NCI-H146 (cell line): ENCODE measurements around the gene SRPRA.
"Not testable (repeated sequence)": the region's sequence is repeated elsewhere in the genome, so short reads cannot be mapped to it uniquely, and the experiment has no call there.

Experiments used
- DNase-seq: peaks from one replicate; lab custom pipeline; 2025; lab: John Stamatoyannopoulos, UW

SRPRA gene

DNA sequence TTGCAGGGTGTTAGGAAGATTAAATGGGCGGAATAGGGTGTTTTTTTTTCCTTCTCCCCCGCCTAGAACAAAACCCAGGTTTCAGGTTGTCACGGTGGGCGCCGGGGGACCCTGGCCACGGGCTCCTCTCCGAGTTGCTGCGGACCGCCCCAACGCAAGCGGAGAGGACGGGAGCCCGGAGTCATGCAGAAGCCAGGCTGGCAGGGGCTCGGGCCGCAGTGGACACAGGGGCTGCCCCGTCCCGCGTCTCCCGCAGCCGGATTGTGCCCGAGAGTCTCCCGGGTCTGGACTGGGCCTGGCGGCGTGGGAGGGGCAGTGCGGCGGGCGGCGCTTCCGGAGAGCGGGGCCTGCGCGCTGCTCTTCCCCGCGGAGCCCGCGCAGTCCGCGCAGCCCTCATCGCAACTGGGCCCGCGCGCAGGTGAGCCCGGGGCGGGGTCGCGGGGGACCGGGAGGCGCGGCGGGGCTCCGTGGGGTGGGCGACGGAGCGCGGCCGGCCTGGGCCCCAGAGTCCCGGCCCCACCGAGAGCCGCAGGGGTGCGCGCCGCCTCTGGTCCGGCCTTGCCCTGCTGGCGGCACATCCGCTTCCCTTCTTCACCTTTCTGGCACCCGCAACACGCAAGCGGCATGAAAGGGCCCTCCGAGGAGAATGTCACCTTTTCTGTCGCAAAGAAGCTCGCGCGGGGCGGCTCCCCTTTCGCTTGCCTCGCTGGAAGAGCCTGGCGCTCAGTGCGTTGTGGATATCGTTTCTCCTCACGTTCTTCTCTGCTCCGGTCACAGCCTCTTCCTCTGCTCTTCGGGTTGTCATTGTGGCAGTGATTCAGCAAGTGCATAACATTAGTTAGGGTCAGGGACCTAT lies 14.3 kb upstream of the SRPRA start, which contains the start of gene TIRAP:
TIRAP (plus strand) TSS at position 358 of the 856 bp plus-strand sequence. CDS start 7,802 bp downstream, outside the sequence.
- peak; percentile 67 for DNase-seq

DNA sequence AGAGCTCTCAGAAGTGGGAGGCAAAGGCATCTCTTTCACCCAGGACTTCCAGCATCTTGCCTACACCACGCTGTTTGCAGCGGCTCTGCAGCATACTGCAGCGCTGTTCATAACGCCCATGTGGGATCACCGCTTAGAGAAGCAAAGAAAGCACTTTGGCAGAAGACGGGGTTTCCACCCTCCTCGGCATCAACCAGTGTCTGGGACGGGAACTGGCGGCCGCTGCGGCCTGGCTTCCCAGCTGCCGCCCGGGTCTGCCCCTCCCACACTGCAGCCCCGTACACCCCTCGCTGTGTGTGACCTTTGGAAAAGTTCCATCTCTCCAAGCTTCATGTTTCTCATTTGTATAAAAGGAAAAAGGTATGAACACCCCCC lies 13.7 kb upstream of the SRPRA start:
- peak; percentile 49 for DNase-seq

DNA sequence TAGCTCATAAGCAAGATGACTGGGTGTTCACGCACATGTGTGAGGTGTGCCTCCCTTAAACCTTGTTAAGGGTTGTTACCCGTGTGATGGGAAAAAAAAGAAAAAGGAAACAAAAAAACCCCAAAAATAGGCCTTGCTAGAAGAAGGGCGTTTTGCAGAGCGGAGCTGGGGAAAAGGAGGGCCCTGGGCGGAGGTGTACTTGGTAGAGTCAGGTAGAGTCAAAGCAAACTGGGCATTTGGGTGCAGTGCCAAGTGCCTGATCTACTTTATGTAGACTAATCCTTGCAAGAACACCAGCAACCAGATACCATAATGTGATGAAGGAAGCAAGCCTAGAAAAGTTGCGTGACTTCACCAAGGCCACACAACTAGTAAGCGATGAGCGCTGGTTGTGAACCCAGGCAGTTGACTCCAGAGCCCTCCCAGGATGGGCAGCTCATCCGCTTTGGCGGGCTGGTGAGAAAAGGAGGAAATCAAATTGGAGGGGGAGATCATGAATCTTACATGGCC lies 13.0 kb upstream of the SRPRA start:
- no peak for DNase-seq

DNA sequence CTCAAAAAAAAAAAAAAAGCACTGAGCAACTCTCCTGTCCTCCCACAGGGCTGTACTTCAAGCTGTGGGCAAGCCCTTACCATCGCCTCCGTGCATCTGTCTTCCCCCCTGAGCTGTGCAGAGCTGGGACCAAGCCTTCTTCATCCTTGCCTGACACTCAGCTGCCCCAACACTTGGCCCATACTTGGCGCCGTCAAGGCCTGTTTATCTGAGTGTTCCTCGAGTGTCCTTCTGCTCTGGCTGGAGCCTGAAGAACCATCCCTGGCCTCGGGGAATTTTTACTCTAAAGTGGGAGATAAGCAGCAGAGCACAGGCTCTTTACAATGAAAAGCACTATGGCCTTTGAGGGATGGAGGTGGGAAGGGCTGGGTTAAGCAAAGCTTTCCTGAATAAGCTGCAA lies 12.6 kb upstream of the SRPRA start:
- no peak for DNase-seq

- DNase-seq: no peak
Observed at GRCh38 chr11:126280595-126280994, 11.9 kb upstream of the SRPRA start.

DNA sequence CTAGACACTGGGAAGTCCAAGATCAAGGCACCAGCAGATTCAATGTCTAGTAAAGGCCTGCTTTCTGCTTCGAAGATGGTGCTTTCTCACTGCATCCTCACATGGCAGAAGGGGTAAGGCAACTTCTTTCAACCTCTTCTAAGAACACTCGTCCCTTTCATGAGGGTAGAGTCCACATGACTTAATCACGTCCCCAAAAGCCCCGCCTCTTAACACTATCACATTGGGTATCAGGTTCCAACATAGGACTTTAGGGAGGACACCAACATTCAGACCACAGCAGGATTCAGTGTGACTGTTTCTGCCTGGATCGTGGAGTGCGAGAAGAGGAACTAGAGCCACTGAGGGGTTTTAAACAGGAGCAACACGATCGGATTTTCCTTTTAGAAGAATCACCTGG lies 10.5 kb upstream of the SRPRA start:
- DNase-seq: no peak

- peak; percentile 41 for DNase-seq
Observed at GRCh38 chr11:126277780-126278179, 9.1 kb upstream of the SRPRA start.

DNA sequence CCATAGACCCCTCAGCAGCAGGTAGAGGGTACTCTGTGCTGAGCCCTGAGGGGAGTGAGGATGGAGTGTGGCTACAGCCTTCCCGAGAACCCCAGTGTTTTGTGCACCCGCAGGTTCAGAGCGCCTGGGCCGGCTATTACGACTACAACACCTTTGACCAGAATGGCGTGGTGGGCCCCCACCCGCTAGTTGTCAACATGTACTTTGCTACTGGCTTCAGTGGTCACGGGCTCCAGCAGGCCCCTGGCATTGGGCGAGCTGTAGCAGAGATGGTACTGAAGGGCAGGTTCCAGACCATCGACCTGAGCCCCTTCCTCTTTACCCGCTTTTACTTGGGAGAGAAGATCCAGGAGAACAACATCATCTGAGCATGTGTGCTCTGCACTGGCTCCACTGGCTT lies 8.6 kb upstream of the SRPRA start:
- no peak for DNase-seq

DNA sequence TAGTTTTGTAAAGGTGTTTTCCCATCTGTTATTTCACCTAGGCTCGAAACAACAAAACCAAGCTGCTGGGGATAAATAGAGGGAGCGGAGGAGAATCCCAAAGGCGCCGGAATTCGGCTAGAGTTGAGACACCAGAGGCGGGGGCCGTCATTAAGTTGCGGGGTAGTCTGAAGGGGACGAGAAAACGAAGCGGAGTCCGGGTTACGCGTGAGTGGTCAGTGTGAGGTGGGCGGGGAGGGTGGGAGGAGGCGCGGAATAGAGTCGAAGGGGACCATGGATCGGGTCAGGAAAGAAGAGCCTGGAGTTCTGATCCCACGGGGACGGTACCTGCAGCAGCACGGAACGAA lies 361 bp downstream of the SRPRA start:
- peak; percentile 64 for DNase-seq

GRCh38 chr11:126267650-126268049 lies 1.0 kb downstream of the SRPRA start:
- DNase-seq: no peak

- no peak for DNase-seq
Observed at GRCh38 chr11:126265811-126266210, 2.9 kb downstream of the SRPRA start.

- no peak for DNase-seq
Observed at GRCh38 chr11:126263489-126263888, 5.2 kb downstream of the SRPRA start.

- no peak for DNase-seq
Observed at GRCh38 chr11:126262216-126262615, 6.5 kb downstream of the SRPRA start.

- DNase-seq: no peak
Observed at GRCh38 chr11:126257764-126258163, 10.9 kb downstream of the SRPRA start.

GRCh38 chr11:126257144-126257543 lies 11.6 kb downstream of the SRPRA start:
- no peak for DNase-seq

GRCh38 chr11:126256216-126256615 lies 12.5 kb downstream of the SRPRA start:
- no peak for DNase-seq

DNA sequence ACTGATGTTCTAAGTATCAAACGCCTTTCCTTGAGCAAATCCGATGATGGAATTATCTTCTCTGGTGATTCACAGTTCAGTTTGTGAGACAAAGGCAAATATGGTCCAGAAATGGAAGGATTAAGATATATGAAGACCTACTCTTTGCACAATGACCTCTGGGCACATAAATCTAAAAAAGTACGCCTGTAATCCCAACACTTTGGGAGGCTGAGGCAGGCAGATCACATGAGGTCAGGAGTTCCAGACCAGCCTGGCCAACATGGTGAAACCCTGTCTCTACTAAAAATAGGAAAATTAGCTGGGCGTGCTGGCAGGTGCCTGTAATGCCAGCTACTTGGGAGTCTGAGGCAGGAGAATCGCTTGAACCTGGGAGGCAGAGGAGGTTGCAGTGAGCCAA lies 13.2 kb downstream of the SRPRA start:
- DNase-seq: not testable (repeated sequence)

DNA sequence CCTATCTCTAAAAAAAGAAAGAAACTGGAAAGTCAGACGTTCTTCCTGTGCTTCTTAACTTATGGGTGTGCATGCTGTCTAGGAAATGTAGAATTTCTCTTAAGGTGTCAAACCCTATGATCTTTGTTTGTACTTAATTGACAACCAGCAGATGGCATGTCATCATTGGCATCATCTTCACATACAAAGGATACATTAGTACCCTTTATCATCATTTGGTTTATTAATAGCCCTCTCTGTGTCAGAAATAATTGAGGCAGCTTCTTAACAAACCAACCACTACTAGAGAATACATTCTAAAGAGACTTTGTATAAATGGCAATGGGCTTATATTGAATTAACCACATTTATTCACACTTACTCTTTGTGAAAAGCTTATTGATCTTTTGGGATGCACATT lies 13.9 kb downstream of the SRPRA start:
- no peak for DNase-seq

DNA sequence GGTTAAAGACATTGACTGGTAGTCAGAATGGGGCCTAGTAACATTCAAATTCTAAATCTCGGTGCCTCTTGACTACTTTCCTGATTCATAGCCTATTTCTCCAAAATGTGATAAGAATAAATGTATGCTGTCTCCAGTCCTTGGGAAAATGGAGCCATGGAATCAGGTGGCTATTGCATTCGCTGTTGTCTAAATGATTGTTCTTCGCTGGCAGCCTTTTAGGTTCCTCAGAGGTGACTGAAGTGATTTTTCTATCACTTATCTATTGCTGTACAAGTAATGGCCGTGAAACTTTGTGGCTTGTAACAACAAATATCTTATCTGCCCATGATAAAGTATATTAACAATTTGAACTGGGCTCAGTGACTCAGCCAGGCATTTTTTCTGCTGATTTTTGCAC lies 15.4 kb downstream of the SRPRA start:
- no peak for DNase-seq

DNA sequence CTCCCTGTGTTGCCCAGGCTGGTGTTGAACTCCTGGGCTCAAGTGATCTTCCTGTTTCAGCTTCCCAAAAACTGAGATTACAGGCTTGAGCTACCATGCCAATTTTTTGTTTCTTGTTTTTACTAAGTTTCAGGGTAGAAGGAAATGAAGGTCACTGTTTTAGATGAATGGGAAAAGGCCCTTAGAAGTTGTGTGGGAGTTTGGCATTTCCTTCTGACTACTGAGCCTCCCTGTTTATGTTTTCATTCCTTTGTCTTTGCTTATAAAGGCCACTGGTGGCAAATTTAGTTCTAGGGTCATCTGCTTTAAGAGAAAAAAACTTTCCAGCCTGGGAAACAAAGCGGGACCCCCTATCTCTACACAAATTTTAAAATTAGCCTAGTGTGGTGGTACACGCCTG lies 22.1 kb downstream of the SRPRA start:
- DNase-seq: no peak

DNA sequence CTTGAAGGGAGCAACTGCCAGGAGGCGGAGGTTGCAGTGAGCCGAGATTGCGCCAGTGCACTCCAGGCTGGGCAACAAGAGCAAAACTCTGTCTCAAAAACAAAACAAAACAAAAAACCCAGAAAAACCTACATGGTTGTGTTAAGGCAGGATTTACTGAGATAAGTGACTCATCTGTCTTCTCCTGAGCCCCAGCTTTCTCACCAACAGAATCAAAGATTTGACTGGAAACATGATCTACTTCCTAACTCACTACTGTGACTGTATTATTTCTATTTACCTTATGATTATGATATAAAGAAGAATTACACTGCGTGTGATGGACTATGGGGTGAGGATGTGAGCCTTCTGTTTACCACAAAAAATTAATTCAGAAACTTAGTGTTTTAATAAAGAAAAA lies 35.3 kb downstream of the SRPRA start:
- no peak for DNase-seq

DNA sequence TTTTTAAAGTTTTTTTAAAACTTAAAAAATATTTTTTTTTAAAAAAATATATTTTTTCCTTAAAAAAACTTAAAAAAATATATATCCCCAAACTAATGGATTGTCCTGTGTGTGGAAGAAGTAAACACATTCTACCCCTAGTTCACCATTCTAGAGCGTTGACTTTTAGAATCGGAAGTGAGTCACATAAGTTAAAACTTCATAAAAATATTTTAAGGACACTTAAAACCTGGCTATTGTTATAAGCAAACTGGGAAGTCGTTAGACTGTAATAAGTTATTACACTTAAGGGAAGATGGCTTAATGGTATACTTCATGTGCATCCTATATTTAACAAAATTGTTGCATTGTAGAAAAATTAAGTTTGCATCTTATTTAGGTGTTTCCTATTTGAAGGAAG lies 36.0 kb downstream of the SRPRA start:
- DNase-seq: no peak

- no peak for DNase-seq
Observed at GRCh38 chr11:126231725-126232459, 36.8 kb downstream of the SRPRA start.
